HG02943 (cell line): ENCODE results near the gene ZNF609.
"Not testable (repeated sequence)": the region's sequence is repeated elsewhere in the genome, so short reads cannot be mapped to it uniquely, and the experiment has no call there.

Source experiments
- ATAC-seq: cut with Tn5 transposase; IDR thresholded peaks from one replicate; pipeline ENCODE4 v1.9.1; 2021; ENCODE audit warnings: mild to moderate bottlenecking, low read depth, moderate library complexity; ENCODE audit not compliant: unreplicated experiment

ZNF609 gene

DNA sequence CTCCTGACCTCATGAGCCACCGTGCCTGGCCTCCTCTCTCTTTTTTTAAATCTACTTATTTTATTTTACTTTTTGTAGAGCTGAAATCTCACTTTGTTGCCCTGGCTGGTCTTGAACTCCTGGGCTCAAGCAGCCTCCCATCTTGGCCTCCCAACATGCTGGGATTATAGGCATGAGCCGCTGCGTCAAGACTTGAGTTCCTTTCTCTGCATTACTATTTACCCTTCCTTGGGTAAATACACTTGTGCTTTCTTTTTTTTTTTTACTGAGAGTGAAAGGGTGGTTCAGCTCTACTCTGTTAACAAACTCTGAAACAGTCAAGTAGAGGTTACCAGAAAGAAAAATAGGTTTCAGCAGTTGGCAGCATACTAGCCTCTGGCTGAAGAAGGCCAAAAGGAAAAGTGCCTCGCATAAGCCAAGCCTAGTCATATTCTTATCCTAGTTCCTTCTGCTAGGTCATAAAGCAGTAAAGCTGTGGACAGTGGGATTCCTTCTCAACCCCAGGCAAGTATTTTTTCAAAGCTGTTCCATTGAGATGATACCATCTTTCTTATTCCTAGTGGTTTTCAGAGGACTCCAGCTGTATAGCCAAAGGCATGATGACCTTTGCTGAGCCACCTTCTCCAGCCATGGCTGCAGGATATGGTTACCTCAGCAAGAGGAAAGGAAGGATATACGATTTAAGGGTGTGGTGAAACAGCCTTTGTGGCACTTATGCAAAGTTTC lies 179.9 kb downstream of the ZNF609 start:
- ATAC-seq = no peak

GRCh38 chr15:64642875-64643274 lies 182.5 kb downstream of the ZNF609 start:
- no peak for ATAC-seq

- ATAC-seq = no peak
These were observed 183.3 kb downstream of the ZNF609 start for GRCh38 chr15:64643685-64644084.

GRCh38 chr15:64644811-64645210 lies 184.4 kb downstream of the ZNF609 start:
- ATAC-seq = not testable (repeated sequence)

DNA sequence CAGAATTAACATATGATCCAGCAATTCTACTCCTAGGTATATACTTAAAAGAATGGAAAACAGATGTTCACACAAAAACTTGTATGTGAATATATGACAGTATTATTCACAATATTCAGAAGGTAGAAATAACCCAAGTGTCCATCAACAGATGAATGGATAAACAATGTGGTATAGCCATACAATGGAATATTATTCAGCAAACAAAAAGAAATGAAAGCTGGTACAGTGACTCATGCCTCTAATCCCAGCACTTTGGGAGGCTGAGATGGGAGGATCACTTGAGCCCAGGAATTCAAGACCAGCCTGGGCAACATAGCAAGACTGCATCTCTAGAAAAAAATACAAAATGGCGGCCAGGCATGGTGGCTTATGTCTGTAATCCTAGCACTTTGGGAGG lies 185.6 kb downstream of the ZNF609 start:
- ATAC-seq = no peak

DNA sequence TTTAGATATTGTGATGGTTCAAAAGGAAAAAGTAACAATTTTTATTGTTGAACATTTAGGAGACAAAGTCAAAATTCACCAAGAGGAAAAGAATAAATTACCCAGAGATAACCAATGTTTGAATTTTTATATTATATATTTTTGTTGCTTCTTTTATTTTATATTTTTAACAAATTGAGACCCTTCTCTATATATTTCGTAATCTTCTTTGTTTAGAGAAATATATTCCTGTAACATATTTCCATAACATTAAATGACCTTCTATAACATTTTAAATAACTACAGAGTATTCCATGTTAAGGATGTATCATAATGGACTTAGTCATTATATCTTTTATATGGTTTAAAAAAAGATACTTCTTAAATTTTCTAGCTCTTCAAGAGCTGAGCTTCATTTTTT lies 187.0 kb downstream of the ZNF609 start:
- ATAC-seq = no peak

DNA sequence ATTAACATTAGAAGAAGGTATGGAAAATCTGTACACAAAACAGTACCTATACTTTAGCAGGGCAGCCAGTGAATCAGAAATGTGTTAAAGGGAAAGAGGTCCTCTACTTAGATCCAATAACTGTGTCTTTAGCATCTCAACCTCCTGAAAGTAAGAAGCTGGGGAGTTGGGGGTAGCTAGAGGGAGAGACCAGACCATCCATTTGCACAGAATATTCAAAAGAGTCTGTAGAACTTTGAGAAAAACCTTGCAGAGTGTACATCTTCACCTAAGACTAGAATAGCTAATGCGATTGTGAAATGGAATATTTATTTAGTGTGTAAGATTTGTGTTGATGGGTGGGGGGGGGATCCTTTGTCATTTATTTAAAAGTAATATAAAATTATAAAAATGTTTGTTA lies 190.2 kb downstream of the ZNF609 start:
- no peak for ATAC-seq

GRCh38 chr15:64651601-64652191 lies 191.3 kb downstream of the ZNF609 start:
- no peak for ATAC-seq

GRCh38 chr15:64653757-64654156 lies 193.4 kb downstream of the ZNF609 start:
- ATAC-seq = no peak

GRCh38 chr15:64656508-64656907 lies 196.1 kb downstream of the ZNF609 start:
- no peak for ATAC-seq

DNA sequence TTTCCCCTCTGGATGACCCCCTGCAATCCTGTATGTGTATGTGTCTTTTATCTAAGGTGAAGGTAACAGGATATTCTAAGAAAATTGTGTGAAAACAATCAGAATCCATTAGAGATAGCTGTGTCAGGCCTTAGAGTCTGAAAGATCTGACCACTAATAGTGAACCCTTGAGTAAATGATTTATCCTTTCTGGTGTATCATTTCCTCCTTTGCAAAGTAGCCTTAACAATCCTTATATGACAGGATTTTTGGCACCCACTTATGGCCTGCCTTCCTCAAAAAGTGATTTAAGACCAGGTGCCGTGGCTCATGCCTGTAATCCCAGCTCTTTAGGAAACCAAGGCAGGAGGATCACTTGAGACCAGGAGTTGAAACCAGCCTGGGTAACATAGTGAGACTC lies 204.8 kb downstream of the ZNF609 start:
- no peak for ATAC-seq

DNA sequence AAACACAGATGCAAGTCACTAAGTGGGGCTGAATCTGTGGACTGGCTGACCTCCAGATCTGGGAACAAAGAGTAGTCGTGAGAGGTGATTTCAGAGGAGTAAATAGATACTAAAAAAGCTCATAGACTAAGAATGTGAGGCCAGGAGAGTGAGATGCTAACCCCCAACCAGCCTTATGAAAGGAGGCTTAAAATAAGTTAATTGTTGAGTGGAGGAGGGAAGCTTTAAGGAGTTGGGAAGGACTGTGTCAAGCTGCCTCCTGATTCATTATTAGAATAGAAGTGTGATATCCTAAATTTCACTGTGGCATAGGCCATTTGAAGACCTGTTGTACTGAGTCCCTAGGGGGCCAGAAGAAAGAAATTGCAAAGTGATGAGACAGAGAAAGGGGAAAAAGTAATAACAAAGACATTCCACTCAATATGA lies 207.4 kb downstream of the ZNF609 start:
- ATAC-seq = no peak

DNA sequence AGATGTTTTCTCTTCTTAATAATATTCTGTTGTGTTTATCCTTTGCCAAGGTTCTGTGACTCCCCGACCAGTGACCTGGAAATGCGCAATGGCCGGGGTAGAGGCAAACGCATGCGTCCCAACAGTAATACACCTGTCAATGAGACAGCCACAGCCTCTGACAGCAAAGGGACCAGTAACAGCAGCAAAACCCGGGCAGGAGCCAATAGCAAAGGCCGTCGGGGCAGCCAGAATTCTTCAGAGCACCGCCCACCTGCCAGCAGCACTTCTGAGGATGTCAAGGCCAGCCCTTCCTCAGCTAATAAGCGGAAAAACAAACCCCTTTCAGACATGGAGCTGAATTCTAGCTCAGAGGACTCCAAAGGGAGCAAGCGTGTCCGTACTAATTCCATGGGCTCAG lies 213.5 kb downstream of the ZNF609 start:
- ATAC-seq = no peak

GRCh38 chr15:64678126-64678819 lies 217.9 kb downstream of the ZNF609 start:
- no peak for ATAC-seq

- ATAC-seq = no peak
These were observed 219.7 kb downstream of the ZNF609 start for GRCh38 chr15:64680097-64680496.

DNA sequence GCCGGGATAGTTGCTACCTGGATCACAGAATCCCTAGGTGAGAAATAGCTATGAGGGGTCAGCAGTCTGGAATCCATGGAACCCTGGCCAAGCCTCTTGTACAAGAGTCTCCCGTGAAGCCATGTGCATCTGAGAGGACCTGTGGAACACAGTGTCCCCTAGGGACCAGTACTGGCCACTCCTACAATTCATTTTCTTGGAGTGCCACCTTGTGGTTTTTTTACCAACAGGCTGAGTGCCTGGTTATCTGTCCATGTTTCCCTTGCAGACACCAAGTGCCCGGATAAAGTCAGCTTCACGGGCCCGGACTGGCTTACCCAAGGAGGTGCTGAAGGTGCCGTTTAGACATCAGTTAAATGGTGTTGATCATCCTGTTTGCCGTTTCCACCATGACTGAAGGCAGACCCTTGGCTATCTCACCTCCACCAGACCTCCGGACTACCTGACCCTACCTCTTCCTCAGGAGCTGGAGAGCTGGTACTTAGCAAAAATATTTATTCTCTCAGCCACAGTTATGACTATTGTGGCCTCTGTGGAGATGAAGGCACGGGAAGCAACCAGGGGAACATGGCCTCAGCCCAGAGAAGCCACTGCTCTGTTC lies 221.1 kb downstream of the ZNF609 start:
- no peak for ATAC-seq

- ATAC-seq = no peak
These were observed 221.9 kb downstream of the ZNF609 start for GRCh38 chr15:64682255-64682654.

GRCh38 chr15:64683378-64683777 lies 223.0 kb downstream of the ZNF609 start:
- ATAC-seq = no peak

DNA sequence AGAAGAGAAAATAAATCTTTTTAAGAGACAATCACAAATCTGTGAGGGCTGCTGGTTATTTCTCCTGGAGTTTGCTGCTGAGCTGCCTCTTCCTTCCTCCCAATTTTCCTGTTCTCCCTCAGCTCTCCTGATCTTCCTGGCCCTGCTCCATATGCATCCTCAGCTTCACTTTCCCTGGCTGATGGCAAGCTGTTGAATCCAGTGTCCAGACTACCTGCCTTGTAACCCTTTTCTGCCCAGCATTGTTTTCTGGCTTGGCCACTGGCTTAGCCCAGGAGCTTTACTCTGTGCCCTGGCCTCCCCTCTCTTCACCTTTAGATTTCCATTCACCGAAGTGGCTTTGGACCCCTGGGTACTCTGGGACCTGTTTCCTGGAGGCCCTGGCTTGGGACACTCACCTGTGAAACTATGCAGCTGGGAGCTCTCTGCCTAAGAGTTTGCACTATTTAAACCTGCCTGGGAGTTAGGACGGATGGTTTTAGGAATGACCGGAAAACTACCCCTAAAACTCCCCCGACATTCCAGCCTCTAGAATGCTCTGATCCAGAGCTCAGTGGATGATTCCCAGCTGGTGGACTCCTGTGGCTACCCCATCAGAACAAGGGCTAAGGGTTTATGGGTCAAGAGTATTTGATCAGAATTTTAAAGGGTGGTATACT lies 225.0 kb downstream of the ZNF609 start:
- no peak for ATAC-seq

GRCh38 chr15:64686130-64686735 lies 225.9 kb downstream of the ZNF609 start:
- no peak for ATAC-seq
